Ishikawa (cell line): ENCODE measurements around the gene BTBD1.

Experiments used
- CEBPB ChIP-seq: IDR thresholded peaks from 2 replicates; pipeline ENCODE4 v1.6.1; 2012
- CREB1 ChIP-seq: IDR thresholded peaks from 2 replicates; pipeline ENCODE4 v1.6.1; 2012; ENCODE audit warnings: low read depth
- EGR1 ChIP-seq: IDR thresholded peaks from 2 replicates; pipeline ENCODE4 v1.6.1; 2012
- EP300 ChIP-seq: IDR thresholded peaks from 2 replicates; pipeline ENCODE4 v1.6.1; 2012; ENCODE audit warnings: borderline replicate concordance
- FOXM1 ChIP-seq: IDR thresholded peaks from 2 replicates; pipeline ENCODE4 v1.6.1; 2012; ENCODE audit warnings: low read depth, borderline replicate concordance
- MAX ChIP-seq: IDR thresholded peaks from 2 replicates; pipeline ENCODE4 v1.6.1; 2012
- NFIC ChIP-seq: IDR thresholded peaks from 2 replicates; pipeline ENCODE4 v1.6.1; 2012
- RAD21 ChIP-seq: IDR thresholded peaks from 2 replicates; pipeline ENCODE4 v1.6.1; 2012; ENCODE audit warnings: low read depth
- REST ChIP-seq: IDR thresholded peaks from 2 replicates; pipeline ENCODE4 v1.6.1; 2012; ENCODE audit warnings: low read depth, mild to moderate bottlenecking
- TAF1 ChIP-seq: IDR thresholded peaks from 2 replicates; pipeline ENCODE4 v1.6.1; 2012; ENCODE audit warnings: low read depth, mild to moderate bottlenecking
- TCF12 ChIP-seq: IDR thresholded peaks from 2 replicates; pipeline ENCODE4 v1.6.1; 2012; ENCODE audit warnings: low read depth
- TEAD4 ChIP-seq: IDR thresholded peaks from 2 replicates; pipeline ENCODE4 v1.6.1; 2012
- USF1 ChIP-seq: IDR thresholded peaks from 2 replicates; pipeline ENCODE4 v1.6.1; 2012
- YY1 ChIP-seq: IDR thresholded peaks from 2 replicates; pipeline ENCODE4 v1.6.1; 2012; ENCODE audit warnings: low read depth
- ZBTB7A ChIP-seq: IDR thresholded peaks from 2 replicates; pipeline ENCODE4 v1.6.1; 2012; ENCODE audit warnings: low read depth

Gene BTBD1

GRCh38 chr15:83099290-83099689 lies 32.2 kb upstream of the BTBD1 start:
- TF ChIP-seq TEAD4 (no peak), TAF1 (no peak), EP300 (no peak), REST (no peak), ZBTB7A (no peak), EGR1 (no peak)

- TF ChIP-seq MAX (no peak), TAF1 (no peak), FOXM1 (no peak), REST (no peak), EGR1 (no peak), RAD21 (no peak), YY1 (no peak), CREB1 (no peak), CEBPB (no peak), USF1 (no peak), TCF12 (no peak), NFIC (no peak), ZBTB7A (no peak)
Observed at GRCh38 chr15:83098079-83098478, 31.0 kb upstream of the BTBD1 start.

GRCh38 chr15:83094583-83094982 lies 27.5 kb upstream of the BTBD1 start:
- no peak for TF ChIP-seq CREB1

- no peak for TF ChIP-seq USF1
- TF ChIP-seq RAD21: no peak
Observed at GRCh38 chr15:83092309-83092976, 25.4 kb upstream of the BTBD1 start.

- no peak for TF ChIP-seq RAD21
- no peak for TF ChIP-seq ZBTB7A
- no peak for TF ChIP-seq MAX
- TF ChIP-seq YY1: no peak
- TF ChIP-seq FOXM1: no peak
- TF ChIP-seq USF1: no peak
- no peak for TF ChIP-seq TAF1
- TF ChIP-seq NFIC: no peak
- no peak for TF ChIP-seq EP300
- TF ChIP-seq CREB1: no peak
- no peak for TF ChIP-seq CEBPB
- no peak for TF ChIP-seq TEAD4
- no peak for TF ChIP-seq EGR1
Observed at GRCh38 chr15:83090465-83090864, 23.4 kb upstream of the BTBD1 start.

- TF ChIP-seq CEBPB (no peak), FOXM1 (no peak), CREB1 (no peak), RAD21 (no peak), TCF12 (no peak), EP300 (no peak), TAF1 (no peak), YY1 (no peak), MAX (no peak), EGR1 (no peak), USF1 (no peak), REST (no peak), NFIC (no peak), TEAD4 (no peak)
Observed at GRCh38 chr15:83088876-83089275, 21.8 kb upstream of the BTBD1 start.
